Tibial nerve (tissue), 4 donors: ENCODE measurements around the gene IL36G. TPM values are rescaled to one million over a fixed set of nuclear protein-coding genes. Genes with fewer than 3 reads are reported as not detected.

Experiments used
- DNase-seq, 2 donors: peaks; one replicate each; pipeline ENCODE4 v3.0.0-alpha.2; 2019; ENCODE audit warnings: low spot score in 2 of 2
- H3K27ac ChIP-seq, 4 donors: fragments of 200-600 bp; sonication (generic) in 3 of 4; one replicate each; pipeline ENCODE4 v1.5.1; 2017 to 2019; ENCODE audit warnings: mild to moderate bottlenecking in 1 of 4
- H3K27me3 ChIP-seq, 2 donors: fragments of 200-600 bp; sonication (generic) in 1 of 2; one replicate each; pipeline versions ENCODE4 v1.5.1 to v1.6.0; 2017 to 2019
- H3K36me3 ChIP-seq, 3 donors: fragments of 200-600 bp; sonication (generic); one replicate each; pipeline ENCODE4 v1.5.1; 2018 to 2019
- H3K4me1 ChIP-seq, 4 donors: fragments of 200-600 bp; sonication (generic) in 3 of 4; one replicate each; pipeline ENCODE4 v1.5.1; 2017 to 2019
- H3K4me3 ChIP-seq, 4 donors: fragments of 200-600 bp; sonication (generic) in 3 of 4; one replicate each; pipeline ENCODE4 v1.5.1; 2017 to 2019; ENCODE audit warnings: mild to moderate bottlenecking in 1 of 4, moderate library complexity in 1 of 4
- H3K9me3 ChIP-seq, 4 donors: fragments of 200-600 bp; sonication (generic) in 3 of 4; one replicate each; pipeline ENCODE4 v1.5.1; 2017 to 2019
- EP300 ChIP-seq, 2 donors: sonication (generic); formaldehyde crosslinking; IDR thresholded peaks; one replicate each; pipeline ENCODE4 v1.6.1; 2017; ENCODE audit warnings: antibody characterized with exemption in 2 of 2, mild to moderate bottlenecking in 1 of 2
- POLR2A ChIP-seq, 2 donors: fragments of 450-650 bp; IDR thresholded peaks; one replicate each; pipeline ENCODE4 v1.6.1; 2017; ENCODE audit warnings: antibody characterized with exemption in 2 of 2, mild to moderate bottlenecking in 2 of 2, moderate library complexity in 2 of 2
- WGBS, 2 donors: methylation state at CpG; one replicate each; pipeline ENCODE4 v1.1.5; 2018; 5-methylcytosine and 5-hydroxymethylcytosine counted together
- total RNA-seq, 4 donors: library from RNA; depleted of rRNA; stranded (reverse); fragments of >200 nt; gene quantifications; one replicate each; pipeline ENCODE4 v1.1.0, GENCODE V29; 2016
- TF ChIP-seq, protein P1 (sequence below), 5 experiments: fragments of 200-600 bp in 3 of 5; fragments of 450-650 bp in 2 of 5; sonication (generic) in 3 of 5; IDR thresholded peaks; one replicate each; pipeline ENCODE4 v1.5.1; 2016 to 2019; ENCODE audit warnings: antibody characterized with exemption in 5 of 5, mild to moderate bottlenecking in 3 of 5, moderate library complexity in 2 of 5

Gene IL36G
- total RNA-seq, 4 donors from 2014 or later: not detected

DNA sequence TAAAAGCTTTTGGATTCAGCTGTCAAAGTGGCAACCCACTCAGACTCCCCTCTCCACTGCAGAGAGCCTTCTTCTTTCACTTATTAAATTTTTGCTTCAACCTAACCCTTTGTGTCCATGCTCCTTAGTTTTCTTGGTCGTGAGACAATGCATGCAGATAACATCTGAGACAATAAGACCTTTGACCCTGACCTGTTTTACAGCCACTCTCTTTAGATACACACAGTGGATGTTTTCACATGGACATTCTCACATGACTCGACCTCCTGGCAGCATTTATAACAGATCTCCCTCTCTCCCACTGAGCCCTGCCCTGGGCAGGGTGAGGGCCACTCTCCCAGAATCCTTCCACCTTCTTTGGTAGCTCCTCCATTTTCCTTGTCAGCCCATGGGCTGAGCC is 30.4 kb upstream of the IL36G start:
- H3K9me3 ChIP-seq: peaks cover 0 to 33% (median 3%) of the 10 kb centered on the region in 4 donors
- H3K27me3 ChIP-seq: no peaks in the 10 kb centered on the region
- H3K27ac ChIP-seq: no peak overlapping the region
- no peaks in the 10 kb centered on the region for H3K36me3 ChIP-seq
- no peak overlapping the region for H3K4me3 ChIP-seq
- no peaks in the 10 kb centered on the region for H3K4me1 ChIP-seq
- WGBS, 2 donors: 14 to 16% methylated on average over 2 of the region's 2 CpGs
- DNase-seq: no peak
- TF ChIP-seq, protein P1, sequence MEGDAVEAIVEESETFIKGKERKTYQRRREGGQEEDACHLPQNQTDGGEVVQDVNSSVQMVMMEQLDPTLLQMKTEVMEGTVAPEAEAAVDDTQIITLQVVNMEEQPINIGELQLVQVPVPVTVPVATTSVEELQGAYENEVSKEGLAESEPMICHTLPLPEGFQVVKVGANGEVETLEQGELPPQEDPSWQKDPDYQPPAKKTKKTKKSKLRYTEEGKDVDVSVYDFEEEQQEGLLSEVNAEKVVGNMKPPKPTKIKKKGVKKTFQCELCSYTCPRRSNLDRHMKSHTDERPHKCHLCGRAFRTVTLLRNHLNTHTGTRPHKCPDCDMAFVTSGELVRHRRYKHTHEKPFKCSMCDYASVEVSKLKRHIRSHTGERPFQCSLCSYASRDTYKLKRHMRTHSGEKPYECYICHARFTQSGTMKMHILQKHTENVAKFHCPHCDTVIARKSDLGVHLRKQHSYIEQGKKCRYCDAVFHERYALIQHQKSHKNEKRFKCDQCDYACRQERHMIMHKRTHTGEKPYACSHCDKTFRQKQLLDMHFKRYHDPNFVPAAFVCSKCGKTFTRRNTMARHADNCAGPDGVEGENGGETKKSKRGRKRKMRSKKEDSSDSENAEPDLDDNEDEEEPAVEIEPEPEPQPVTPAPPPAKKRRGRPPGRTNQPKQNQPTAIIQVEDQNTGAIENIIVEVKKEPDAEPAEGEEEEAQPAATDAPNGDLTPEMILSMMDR (IDR thresholded peaks at IDR 0.05): no peak
- TF ChIP-seq POLR2A (IDR thresholded peaks at IDR 0.05) (no peak), EP300 (IDR thresholded peaks at IDR 0.05) (no peak)

DNA sequence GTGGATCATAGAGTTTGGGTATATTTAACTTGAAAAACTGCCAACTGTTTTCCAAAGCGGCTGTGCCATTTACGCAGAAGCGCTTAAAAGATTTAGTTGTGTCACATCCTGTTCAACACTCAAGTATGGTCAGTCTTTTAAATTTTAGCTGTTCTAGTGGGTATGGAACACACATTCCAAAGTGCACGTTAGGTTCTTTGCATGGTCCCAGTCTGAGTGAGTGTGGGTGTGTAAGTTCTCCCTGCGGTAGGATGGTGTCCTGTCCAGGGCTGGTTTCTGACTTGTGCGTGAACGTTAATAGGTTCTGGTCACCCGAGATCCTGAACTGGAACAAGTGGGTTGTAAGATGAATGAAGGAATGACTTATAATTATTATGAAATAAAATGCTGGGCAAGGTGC is 28.4 kb upstream of the IL36G start:
- H3K9me3 ChIP-seq: peaks cover 0 to 33% (median 3%) of the 10 kb centered on the region in 4 donors
- H3K36me3 ChIP-seq: no peaks in the 10 kb centered on the region
- no peak overlapping the region for H3K27ac ChIP-seq
- no peaks in the 10 kb centered on the region for H3K27me3 ChIP-seq
- TF ChIP-seq, protein P1 (IDR thresholded peaks at IDR 0.05): no peak
- TF ChIP-seq EP300 (IDR thresholded peaks at IDR 0.05): no peak
- H3K4me1 ChIP-seq: no peaks in the 10 kb centered on the region
- H3K4me3 ChIP-seq: no peak overlapping the region
- DNase-seq: no peak
- 77 to 84% methylated on average over 8 of the region's 8 CpGs for WGBS, 2 donors

GRCh38 chr2:112954364-112954763 is 23.4 kb upstream of the IL36G start:
- H3K4me1 ChIP-seq: no peaks in the 10 kb centered on the region
- WGBS, 2 donors: 79 to 92% methylated on average over 7 of the region's 7 CpGs
- no peaks in the 10 kb centered on the region for H3K27me3 ChIP-seq
- H3K27ac ChIP-seq: no peak overlapping the region
- H3K9me3 ChIP-seq: no peaks in the 10 kb centered on the region
- no peak overlapping the region for H3K4me3 ChIP-seq
- no peak for DNase-seq
- TF ChIP-seq, protein P1 (IDR thresholded peaks at IDR 0.05): no peak
- no peak for TF ChIP-seq EP300 (IDR thresholded peaks at IDR 0.05)
- TF ChIP-seq POLR2A (IDR thresholded peaks at IDR 0.05): no peak
- H3K36me3 ChIP-seq: no peaks in the 10 kb centered on the region

DNA sequence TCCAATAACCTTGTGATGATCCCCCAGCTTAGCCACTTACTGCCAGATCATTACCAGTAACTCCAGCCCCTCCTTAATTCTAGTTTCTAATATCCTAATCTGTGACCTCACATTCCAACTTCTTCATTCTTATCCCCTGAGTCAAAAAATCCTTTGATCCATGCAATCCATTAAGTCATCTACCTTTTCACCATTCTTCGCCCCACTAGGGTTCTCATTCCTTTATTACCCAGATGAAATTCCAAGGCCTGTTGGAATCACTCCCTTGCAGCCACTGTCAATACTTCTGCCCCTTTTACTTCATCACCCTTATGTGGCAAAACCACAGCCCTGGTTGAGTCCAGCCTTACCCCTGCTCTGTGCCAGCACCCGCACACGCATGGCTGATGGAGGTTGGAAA is 20.3 kb upstream of the IL36G start:
- WGBS, 2 donors: 95 to 98% methylated on average over 3 of the region's 3 CpGs
- Histone ChIP-seq H3K27ac (no peak overlapping the region), H3K36me3 (no peaks in the 10 kb centered on the region), H3K9me3 (no peaks in the 10 kb centered on the region), H3K4me3 (no peak overlapping the region), H3K27me3 (no peaks in the 10 kb centered on the region), H3K4me1 (no peaks in the 10 kb centered on the region)
- no peak for DNase-seq
- no peak for TF ChIP-seq EP300 (IDR thresholded peaks at IDR 0.05)
- TF ChIP-seq, protein P1 (IDR thresholded peaks at IDR 0.05): no peak
- no peak for TF ChIP-seq POLR2A (IDR thresholded peaks at IDR 0.05)

- peak in 1 of 2 donors; percentile 15 for DNase-seq
- no peak overlapping the region for H3K27ac ChIP-seq
- H3K4me3 ChIP-seq: no peak overlapping the region
- no peaks in the 10 kb centered on the region for H3K4me1 ChIP-seq
- H3K36me3 ChIP-seq: no peaks in the 10 kb centered on the region
- no peaks in the 10 kb centered on the region for H3K9me3 ChIP-seq
- no peak for TF ChIP-seq POLR2A (IDR thresholded peaks at IDR 0.05)
- TF ChIP-seq, protein P1 (IDR thresholded peaks at IDR 0.05): peak; percentile 32 to 76 (median 60)
- H3K27me3 ChIP-seq: no peaks in the 10 kb centered on the region
- WGBS, 2 donors: 47 to 51% methylated on average over 9 of the region's 9 CpGs
Observed at GRCh38 chr2:112958428-112959108, 19.2 kb upstream of the IL36G start.
